ENCODE results near the gene RTN4R.

The RTN4R gene

GRCh38 chr22:20254975-20255946, 12.9 kb downstream of the RTN4R start:
- no peak for DNase-seq

- no peak for DNase-seq
Observed at GRCh38 chr22:20253161-20253560, 15.0 kb downstream of the RTN4R start.

GRCh38 chr22:20251981-20252380, 16.1 kb downstream of the RTN4R start:
- DNase-seq, result no peak

- no peak for DNase-seq
Observed at GRCh38 chr22:20251491-20251890, 16.6 kb downstream of the RTN4R start.

DNA sequence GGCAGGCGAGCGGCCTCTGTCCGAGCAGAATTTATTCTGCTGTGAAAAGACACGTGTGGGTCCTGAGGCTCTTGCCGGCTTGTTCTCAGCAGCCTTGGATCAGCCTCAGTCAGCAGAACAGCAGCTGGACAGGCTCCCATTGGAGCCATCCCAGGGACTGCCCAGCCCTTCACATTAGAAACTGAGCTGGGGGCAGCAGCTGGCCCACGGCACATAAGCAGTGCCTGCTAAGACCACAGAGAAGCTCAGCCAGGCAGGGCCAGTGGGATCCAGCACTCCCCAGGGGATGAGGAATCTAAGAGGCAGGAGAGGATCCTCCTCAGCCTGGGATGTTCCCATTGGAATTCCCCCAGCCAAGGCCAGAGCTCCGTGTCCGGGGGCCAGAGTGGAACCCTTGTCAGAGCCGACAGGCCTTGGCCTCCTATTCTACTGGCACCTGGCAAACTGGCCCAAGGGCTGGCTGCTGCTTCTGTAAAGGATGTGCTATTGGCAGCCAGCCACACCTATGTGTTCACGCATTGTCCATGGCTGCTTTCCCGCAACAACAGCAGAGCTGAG, 18.2 kb downstream of the RTN4R start:
- DNase-seq, result peak; percentile 83

DNA sequence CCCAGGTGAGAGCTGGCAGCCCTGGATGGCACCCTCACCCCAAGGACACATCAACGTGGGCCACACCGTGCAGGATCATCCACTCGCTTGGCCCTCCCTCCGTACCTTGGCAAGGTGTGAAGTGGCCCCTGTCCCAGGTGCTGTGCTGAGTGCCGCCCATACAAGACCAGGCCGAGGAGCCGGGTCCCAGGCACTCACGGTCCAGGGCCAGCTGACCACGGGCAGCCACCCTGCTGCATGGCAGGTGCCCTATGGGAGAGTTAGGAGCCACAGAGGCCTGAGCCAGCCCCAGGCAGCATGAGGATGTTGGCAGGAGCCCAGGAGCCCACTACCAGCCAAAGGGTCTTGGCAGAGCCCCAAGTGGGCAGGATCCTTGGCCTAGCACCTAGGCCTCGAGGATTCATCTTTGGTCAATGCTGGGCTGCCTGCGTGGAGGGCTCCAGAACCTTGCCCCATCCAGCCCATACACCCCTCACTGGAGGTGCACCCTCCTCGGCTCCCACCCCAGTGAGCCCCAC, 19.6 kb downstream of the RTN4R start:
- no peak for DNase-seq

- DNase-seq, result no peak
Observed at GRCh38 chr22:20247608-20248171, 20.4 kb downstream of the RTN4R start.

- DNase-seq, result peak; percentile 49
Observed at GRCh38 chr22:20247010-20247505, 21.1 kb downstream of the RTN4R start.

DNA sequence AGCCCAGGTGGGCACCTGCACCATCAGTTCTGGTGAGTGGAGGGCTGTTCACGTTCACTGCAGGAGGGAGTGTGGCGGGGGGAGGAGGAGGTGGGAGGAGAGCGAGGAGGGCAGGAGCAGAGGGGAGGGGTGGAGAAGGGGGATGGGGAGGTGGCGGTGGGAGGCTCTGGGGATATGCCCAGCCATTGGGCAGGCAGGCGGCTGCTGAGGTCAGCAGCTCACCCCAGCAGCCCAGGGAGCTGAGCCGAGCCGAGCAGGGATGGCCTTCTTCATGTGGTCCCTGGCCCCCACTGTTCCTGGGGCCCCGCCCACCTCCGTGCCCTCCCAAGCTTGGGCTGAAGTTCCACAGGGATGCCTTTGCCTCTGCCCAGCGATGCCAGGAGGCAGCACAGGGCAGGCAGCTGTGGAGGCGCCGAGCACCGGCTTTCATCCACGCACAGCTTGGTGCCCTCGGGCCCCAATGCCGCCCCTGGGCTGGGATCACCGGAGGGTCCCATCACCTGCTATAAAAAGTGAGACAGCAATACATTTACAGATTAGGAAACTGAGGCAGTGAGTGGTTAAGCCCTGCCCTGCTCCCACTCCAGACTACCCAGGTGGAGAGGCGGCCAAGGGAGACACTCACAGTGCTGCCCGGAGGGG, 21.6 kb downstream of the RTN4R start:
- DNase-seq, result peak; percentile 68

- peak; percentile 73 for DNase-seq
Observed at GRCh38 chr22:20245577-20246367, 22.3 kb downstream of the RTN4R start.

DNA sequence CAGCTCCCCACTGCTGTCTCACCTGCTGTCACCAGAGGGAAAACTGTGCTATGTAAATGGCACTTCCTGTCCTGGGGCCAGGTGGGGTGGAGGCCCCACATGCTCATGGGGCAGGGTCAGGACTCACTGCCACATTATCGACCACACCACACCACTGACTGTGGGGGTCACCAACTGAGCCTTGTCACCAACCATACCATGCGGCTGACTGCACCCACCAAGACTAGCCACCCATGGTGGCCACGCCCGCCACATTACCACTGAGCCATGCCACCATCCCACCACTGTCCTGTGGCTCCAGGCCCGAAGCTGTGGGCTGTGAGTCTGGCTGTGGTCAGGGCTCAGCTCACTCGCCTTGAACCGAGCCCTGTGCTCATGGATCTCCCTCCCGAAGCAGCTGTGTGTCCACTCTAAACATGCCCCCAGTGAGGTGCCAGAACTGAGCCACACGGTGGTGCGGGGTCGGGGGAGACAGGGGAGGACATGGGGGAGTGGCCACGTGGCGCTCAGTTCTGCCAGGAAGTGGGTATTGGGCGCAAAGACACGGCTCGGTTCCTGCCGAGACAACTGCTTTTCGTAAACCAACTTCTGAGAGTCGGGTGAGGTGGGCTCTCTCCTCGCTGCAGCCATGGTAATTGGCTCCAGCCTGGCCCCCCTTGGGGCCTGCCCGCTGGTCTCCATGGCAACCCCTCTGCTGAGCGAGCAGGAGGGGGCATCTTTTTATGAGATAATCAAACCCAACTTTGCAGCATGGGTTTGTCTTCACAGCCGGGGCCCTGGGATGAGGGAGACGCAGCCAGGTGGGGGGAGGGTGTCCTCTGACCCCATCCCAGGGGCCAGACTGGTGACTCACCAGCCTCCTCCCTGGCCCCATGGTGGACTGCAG, 23.2 kb downstream of the RTN4R start:
- peak; percentile 83 for DNase-seq

- no peak for DNase-seq
Observed at GRCh38 chr22:20244250-20244648, 23.9 kb downstream of the RTN4R start.

GRCh38 chr22:20243537-20244249, 24.4 kb downstream of the RTN4R start:
- DNase-seq, result peak; percentile 87

DNA sequence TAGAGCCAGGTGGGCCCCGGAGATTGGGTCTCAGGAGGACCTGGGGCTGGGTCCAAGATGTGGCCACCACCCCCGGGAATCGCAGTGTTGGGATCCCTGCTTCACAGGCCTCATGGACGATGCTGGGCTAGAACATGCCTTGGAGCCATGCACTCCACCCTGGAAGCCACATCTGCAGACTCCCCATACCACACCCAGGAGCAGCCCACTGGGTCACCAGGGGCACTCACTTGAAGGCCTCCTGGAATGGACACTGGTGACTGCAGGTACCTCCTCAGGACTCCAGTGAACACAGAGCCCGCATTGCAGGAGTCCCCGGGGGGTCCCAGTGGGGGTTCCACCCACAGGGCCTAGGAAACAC, 25.0 kb downstream of the RTN4R start:
- DNase-seq, result no peak

DNA sequence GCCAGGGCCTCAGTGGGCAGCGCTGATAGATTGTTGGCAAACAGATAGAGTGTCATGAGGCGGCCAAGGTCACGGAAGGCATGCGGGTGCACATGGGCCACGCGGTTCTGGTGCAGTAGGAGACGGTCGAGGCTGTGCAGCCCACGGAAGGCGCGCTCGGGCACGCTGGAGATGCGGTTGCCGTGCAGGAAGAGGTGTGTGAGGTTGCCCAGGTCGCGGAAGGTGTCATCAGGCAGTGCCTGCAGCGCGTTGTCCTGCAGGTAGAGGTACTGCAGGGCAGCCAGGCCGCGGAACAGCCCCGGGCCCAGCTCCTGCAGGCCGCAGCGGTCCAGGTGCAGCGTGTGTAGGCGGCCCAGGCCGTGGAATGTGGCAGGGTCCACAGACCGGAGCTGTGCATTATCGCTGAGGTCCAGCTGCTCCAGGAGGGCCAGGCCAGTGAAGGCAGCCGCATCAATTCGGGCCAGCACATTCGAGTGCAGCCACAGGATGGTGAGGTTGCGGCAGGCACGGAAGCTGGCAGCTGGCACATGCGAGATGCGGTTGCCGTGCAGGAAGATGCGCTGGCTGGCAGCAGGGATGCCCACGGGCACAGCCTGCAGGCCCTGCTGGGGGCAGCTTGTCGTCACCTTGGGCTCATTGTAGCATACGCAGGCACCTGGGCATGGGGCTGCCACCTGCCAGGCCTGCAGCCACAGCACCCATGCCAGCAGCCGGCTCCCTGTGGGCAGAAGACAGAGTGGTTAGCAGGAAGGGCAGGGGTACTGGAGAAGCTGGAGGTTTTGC, 25.5 kb downstream of the RTN4R start:
- no peak for DNase-seq

GRCh38 chr22:20241579-20242392, 26.3 kb downstream of the RTN4R start:
- no peak for DNase-seq

- no peak for DNase-seq
Observed at GRCh38 chr22:20240900-20241299, 27.2 kb downstream of the RTN4R start.

- DNase-seq, result peak; percentile 94
Observed at GRCh38 chr22:20240447-20240764, 27.7 kb downstream of the RTN4R start.

Data from eye (tissue), 1 donor.